Vagina (tissue), 2 donors: ENCODE data around the gene ODAD2. TPM values are rescaled to one million over a fixed set of nuclear protein-coding genes. Genes with fewer than 3 reads are reported as not detected.

Experiments used
- DNase-seq, 2 donors: peaks; one replicate each; pipeline ENCODE4 v3.0.0-alpha.2; 2017; ENCODE audit errors: extremely low spot score in 2 of 2
- H3K27ac ChIP-seq: fragments of 200-600 bp; sonication (generic); one replicate; pipeline ENCODE4 v1.5.1; 2019
- H3K27me3 ChIP-seq: fragments of 200-600 bp; sonication (generic); one replicate; pipeline ENCODE4 v1.5.1; 2019
- H3K36me3 ChIP-seq, 2 donors: fragments of 200-600 bp; sonication (generic); one replicate each; pipeline ENCODE4 v1.5.1; 2017 to 2019
- H3K4me1 ChIP-seq: fragments of 200-600 bp; sonication (generic); one replicate; pipeline ENCODE4 v1.5.1; 2019
- H3K4me3 ChIP-seq, 2 donors: fragments of 200-600 bp; sonication (generic); 1 replicate in 1 of 2; 2 replicates in 1 of 2; pipeline ENCODE4 v1.5.1; 2016 to 2019
- H3K9me3 ChIP-seq: fragments of 200-600 bp; sonication (generic); one replicate; pipeline ENCODE4 v1.5.1; 2019
- CTCF ChIP-seq, 3 experiments: fragments of 450-650 bp in 2 of 3; fragments of 200-600 bp in 1 of 3; sonication (generic) in 1 of 3; IDR thresholded peaks; one replicate each; pipeline ENCODE4 v1.5.1; 2017 to 2019; ENCODE audit warnings: antibody characterized with exemption in 3 of 3, mild to moderate bottlenecking in 2 of 3, moderate library complexity in 2 of 3
- POLR2A ChIP-seq, 2 donors: fragments of 450-650 bp; IDR thresholded peaks; one replicate each; pipeline ENCODE4 v1.6.1; 2017; ENCODE audit warnings: antibody characterized with exemption in 2 of 2, mild to moderate bottlenecking in 2 of 2, moderate library complexity in 2 of 2
- POLR2AphosphoS5 ChIP-seq, 2 donors: sonication (generic); formaldehyde crosslinking; IDR thresholded peaks; one replicate each; pipeline ENCODE4 v1.9.0; 2017; ENCODE audit warnings: antibody characterized with exemption in 2 of 2, mild to moderate bottlenecking in 2 of 2, low read depth in 1 of 2; ENCODE audit not compliant: insufficient read depth in 1 of 2
- intact Hi-C: fragments of 100-400 bp; cut with DNase I; formaldehyde crosslinking; loops from one replicate; pipeline ENCODE4 v1.15.1; 2023
- total RNA-seq: library from RNA; depleted of rRNA; stranded (reverse); fragments of >200 nt; gene quantifications from one replicate; pipeline ENCODE4 v1.2.3, GENCODE V29; 2016

Gene ODAD2
- total RNA-seq, 1 donor from 2014 or later = 0.25 TPM

GRCh38 chr10:27815846-27816245, 183.0 kb downstream of the ODAD2 start:
- no peak for DNase-seq
- no peaks in the 10 kb centered on the region for H3K4me1 ChIP-seq
- no peaks in the 10 kb centered on the region for H3K27me3 ChIP-seq
- no peak overlapping the region for H3K27ac ChIP-seq
- no peaks in the 10 kb centered on the region for H3K9me3 ChIP-seq
- no peak for TF ChIP-seq POLR2A (IDR thresholded peaks at IDR 0.05)
- no peak for TF ChIP-seq CTCF (IDR thresholded peaks at IDR 0.05)
- TF ChIP-seq POLR2AphosphoS5 (IDR thresholded peaks at IDR 0.05; ENCODE audit: insufficient read depth in 1 of 2, low read depth in 1 of 2) = no peak
- no peaks in the 10 kb centered on the region for H3K36me3 ChIP-seq
- intact Hi-C loops = no loop called here
- no peak overlapping the region for H3K4me3 ChIP-seq

GRCh38 chr10:27815261-27815660, 183.6 kb downstream of the ODAD2 start:
- DNase-seq = no peak
- H3K9me3 ChIP-seq = no peaks in the 10 kb centered on the region
- no peaks in the 10 kb centered on the region for H3K27me3 ChIP-seq
- intact Hi-C loops = no loop called here
- TF ChIP-seq CTCF (IDR thresholded peaks at IDR 0.05) = no peak
- no peak for TF ChIP-seq POLR2A (IDR thresholded peaks at IDR 0.05)
- TF ChIP-seq POLR2AphosphoS5 (IDR thresholded peaks at IDR 0.05; ENCODE audit: insufficient read depth in 1 of 2, low read depth in 1 of 2) = no peak
- no peaks in the 10 kb centered on the region for H3K4me1 ChIP-seq
- no peak overlapping the region for H3K27ac ChIP-seq
- no peak overlapping the region for H3K4me3 ChIP-seq
- no peaks in the 10 kb centered on the region for H3K36me3 ChIP-seq

- Histone ChIP-seq H3K36me3 (no peaks in the 10 kb centered on the region), H3K27ac (no peak overlapping the region), H3K4me1 (no peaks in the 10 kb centered on the region), H3K27me3 (no peaks in the 10 kb centered on the region), H3K9me3 (no peaks in the 10 kb centered on the region), H3K4me3 (no peak overlapping the region)
- intact Hi-C loops = no loop called here
- DNase-seq = no peak
- TF ChIP-seq POLR2A (IDR thresholded peaks at IDR 0.05) (no peak), POLR2AphosphoS5 (IDR thresholded peaks at IDR 0.05; ENCODE audit: insufficient read depth in 1 of 2, low read depth in 1 of 2) (no peak)
These were observed 193.7 kb downstream of the ODAD2 start for GRCh38 chr10:27805180-27805579.

GRCh38 chr10:27804136-27804535, 194.7 kb downstream of the ODAD2 start:
- Histone ChIP-seq H3K4me3 (no peak overlapping the region), H3K27ac (no peak overlapping the region), H3K9me3 (no peaks in the 10 kb centered on the region), H3K27me3 (no peaks in the 10 kb centered on the region), H3K4me1 (no peaks in the 10 kb centered on the region), H3K36me3 (no peaks in the 10 kb centered on the region)
- no peak for DNase-seq
- TF ChIP-seq POLR2A (IDR thresholded peaks at IDR 0.05) = no peak
- intact Hi-C loops = no loop called here

- Histone ChIP-seq H3K36me3 (no peaks in the 10 kb centered on the region), H3K9me3 (no peaks in the 10 kb centered on the region), H3K4me1 (no peaks in the 10 kb centered on the region), H3K4me3 (no peak overlapping the region), H3K27ac (no peak overlapping the region), H3K27me3 (no peaks in the 10 kb centered on the region)
- TF ChIP-seq CTCF (IDR thresholded peaks at IDR 0.05) = no peak
- no peak for TF ChIP-seq POLR2A (IDR thresholded peaks at IDR 0.05)
- TF ChIP-seq POLR2AphosphoS5 (IDR thresholded peaks at IDR 0.05; ENCODE audit: insufficient read depth in 1 of 2, low read depth in 1 of 2) = no peak
- intact Hi-C loops = no loop called here
- no peak for DNase-seq
These were observed 197.6 kb downstream of the ODAD2 start for GRCh38 chr10:27801171-27801785.

GRCh38 chr10:27799046-27799445, 199.8 kb downstream of the ODAD2 start:
- intact Hi-C loops = no loop called here
- Histone ChIP-seq H3K4me3 (no peak overlapping the region), H3K36me3 (no peaks in the 10 kb centered on the region), H3K27ac (no peak overlapping the region), H3K9me3 (no peaks in the 10 kb centered on the region), H3K27me3 (no peaks in the 10 kb centered on the region), H3K4me1 (no peaks in the 10 kb centered on the region)
- TF ChIP-seq POLR2A (IDR thresholded peaks at IDR 0.05) (no peak), POLR2AphosphoS5 (IDR thresholded peaks at IDR 0.05; ENCODE audit: insufficient read depth in 1 of 2, low read depth in 1 of 2) (no peak), CTCF (IDR thresholded peaks at IDR 0.05) (no peak)
- DNase-seq = no peak
